AG08395 (cell line): ENCODE measurements around the gene FAM72A.
"Not testable (repeated sequence)": the region's sequence is repeated elsewhere in the genome, so short reads cannot be mapped to it uniquely, and the experiment has no call there.

ENCODE experiments used
- DNase-seq: peaks from one replicate; pipeline ENCODE4 v3.0.0; 2012; ENCODE audit warnings: mixed read lengths, low spot score

FAM72A gene

DNA sequence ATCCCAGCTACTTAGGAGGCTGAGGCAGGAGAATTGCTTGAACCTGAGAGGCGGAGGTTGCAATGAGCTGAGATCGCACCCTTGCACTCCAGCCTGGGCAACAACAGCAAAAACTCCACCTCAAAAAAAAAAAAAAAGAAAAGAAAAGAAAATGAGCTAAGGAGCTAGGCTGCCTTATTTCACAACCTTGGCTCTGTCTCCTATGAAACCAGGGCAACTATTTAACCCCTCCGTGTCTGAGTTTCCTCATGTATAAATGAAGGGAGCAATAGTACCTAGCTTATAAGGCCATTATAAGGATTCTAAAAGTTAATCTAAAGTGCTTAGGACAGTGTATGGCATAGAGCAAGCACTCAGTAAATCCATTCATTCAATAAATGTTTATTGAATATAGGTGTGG, 32.8 kb downstream of the FAM72A start:
- not testable (repeated sequence) for DNase-seq

GRCh38 chr1:206167350-206168029, 35.1 kb downstream of the FAM72A start:
- DNase-seq: not testable (repeated sequence)

- no peak for DNase-seq
Observed at GRCh38 chr1:206145771-206146290, 56.8 kb downstream of the FAM72A start.

DNA sequence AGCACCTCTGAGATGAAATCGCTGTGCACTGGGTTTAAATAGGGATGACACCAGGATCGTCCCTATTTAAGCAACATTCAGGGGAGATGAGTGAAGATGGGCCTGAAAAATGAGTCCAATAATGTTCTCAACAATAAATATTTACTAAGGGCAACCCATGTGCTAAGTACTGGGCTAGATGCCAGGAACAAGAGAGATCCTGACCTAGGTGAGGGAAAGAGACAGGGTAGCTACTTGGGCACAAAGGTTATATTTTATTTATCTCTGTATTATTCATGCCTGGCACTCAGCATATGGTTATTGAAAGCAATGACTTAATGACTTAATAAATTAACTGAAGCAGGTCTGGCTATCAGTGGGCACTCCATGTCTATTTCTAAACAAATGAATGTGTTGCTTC, 58.0 kb downstream of the FAM72A start:
- DNase-seq: no peak

- DNase-seq: no peak
Observed at GRCh38 chr1:206143537-206144172, 59.0 kb downstream of the FAM72A start.

- no peak for DNase-seq
Observed at GRCh38 chr1:206142770-206143169, 59.9 kb downstream of the FAM72A start.

DNA sequence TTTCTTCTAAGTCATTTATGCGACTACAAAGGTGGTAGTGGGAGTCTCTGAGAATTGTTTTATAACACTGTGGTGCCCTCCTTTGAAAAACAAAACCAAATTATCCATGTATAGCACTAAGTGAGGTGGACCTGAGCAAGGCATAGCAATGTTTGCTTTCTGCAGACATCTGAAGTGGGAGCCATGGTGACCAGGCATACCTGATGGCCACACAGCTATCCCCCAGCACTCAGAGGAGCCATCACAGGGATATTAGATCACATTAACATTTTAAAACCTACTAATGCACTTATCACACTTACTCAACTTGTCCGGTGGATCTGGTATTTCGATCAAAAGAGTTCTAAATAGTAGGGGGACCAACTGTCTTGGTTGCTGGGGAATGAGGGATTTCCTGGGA, 60.6 kb downstream of the FAM72A start:
- no peak for DNase-seq

GRCh38 chr1:206136241-206136640, 66.4 kb downstream of the FAM72A start:
- DNase-seq: no peak
